ENCODE measurements around the gene LARGE1.

The LARGE1 gene

GRCh38 chr22:33397381-33397907 lies 522.8 kb downstream of the LARGE1 start:
- Histone ChIP-seq H3K4me2 (no peak overlapping the region), H3K27me3 (no peaks in the 10 kb centered on the region), H3K9me3 (peaks cover 7% of the 10 kb centered on the region; the same call in 1 of the 2 replicates), H3K9ac (no peak overlapping the region), H3K4me1 (peaks cover 14% of the 10 kb centered on the region; the same call in 1 of the 2 replicates), H3K27ac (no peak overlapping the region), H3K4me3 (no peak overlapping the region), H4K20me1 (no peaks in the 10 kb centered on the region), H3K36me3 (no peaks in the 10 kb centered on the region)
- no peak for TF ChIP-seq Cebpa-rat (IDR thresholded peaks at IDR 0.05)

DNA sequence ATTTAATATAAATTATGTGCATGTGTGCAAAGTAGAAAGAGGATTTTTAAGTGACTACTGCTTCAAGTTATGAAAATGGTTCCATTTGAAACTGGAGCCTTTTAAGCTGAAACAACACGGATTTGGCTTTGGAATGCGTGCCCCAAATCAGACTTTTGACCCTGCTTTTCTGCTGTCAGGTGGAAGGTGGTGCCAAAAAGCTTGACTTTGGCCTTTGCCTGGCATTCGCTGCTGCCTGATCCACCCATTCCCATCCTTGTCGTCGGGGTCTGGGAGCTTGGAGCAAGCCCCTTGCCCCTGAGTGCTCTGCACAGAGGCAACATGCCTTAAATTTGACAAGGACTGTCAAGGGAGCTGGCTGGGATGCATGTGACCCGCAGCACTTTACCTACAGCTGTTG lies 526.8 kb downstream of the LARGE1 start:
- Histone ChIP-seq H3K4me3 (no peak overlapping the region), H4K20me1 (no peaks in the 10 kb centered on the region), H3K27ac (no peak overlapping the region), H3K36me3 (no peaks in the 10 kb centered on the region), H3K4me1 (peaks cover 3% of the 10 kb centered on the region; the same call in 1 of the 2 replicates), H3K27me3 (no peaks in the 10 kb centered on the region), H3K9ac (no peak overlapping the region), H3K9me3 (no peaks in the 10 kb centered on the region), H3K4me2 (no peak overlapping the region)
- no peak for TF ChIP-seq Cebpa-rat (IDR thresholded peaks at IDR 0.05)

DNA sequence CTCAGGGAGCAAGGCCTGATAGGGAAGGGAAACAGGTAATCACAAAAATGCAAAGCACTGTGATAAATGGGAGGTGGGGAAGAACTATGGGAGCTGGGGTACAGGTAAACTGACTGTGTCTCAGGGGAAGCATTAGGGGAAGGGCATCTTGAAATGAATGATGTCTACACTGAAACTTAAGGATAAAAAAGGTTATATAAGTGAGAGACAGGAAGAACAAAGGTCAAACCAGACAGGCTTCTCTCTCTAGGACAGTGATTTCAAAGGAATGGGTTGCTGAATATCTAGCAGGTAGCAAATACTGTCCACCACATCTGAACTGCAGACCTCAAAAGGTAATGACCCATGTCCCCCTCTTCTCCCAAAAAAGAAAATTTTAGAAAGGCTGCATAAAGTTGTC lies 529.0 kb downstream of the LARGE1 start:
- Histone ChIP-seq H3K27me3 (no peaks in the 10 kb centered on the region), H3K9me3 (no peaks in the 10 kb centered on the region), H3K4me3 (no peak overlapping the region), H3K27ac (no peak overlapping the region), H4K20me1 (no peaks in the 10 kb centered on the region), H3K4me2 (no peak overlapping the region), H3K9ac (no peak overlapping the region), H3K4me1 (peaks cover 15% of the 10 kb centered on the region), H3K36me3 (no peaks in the 10 kb centered on the region)
- no peak for TF ChIP-seq Cebpa-rat (IDR thresholded peaks at IDR 0.05)

DNA sequence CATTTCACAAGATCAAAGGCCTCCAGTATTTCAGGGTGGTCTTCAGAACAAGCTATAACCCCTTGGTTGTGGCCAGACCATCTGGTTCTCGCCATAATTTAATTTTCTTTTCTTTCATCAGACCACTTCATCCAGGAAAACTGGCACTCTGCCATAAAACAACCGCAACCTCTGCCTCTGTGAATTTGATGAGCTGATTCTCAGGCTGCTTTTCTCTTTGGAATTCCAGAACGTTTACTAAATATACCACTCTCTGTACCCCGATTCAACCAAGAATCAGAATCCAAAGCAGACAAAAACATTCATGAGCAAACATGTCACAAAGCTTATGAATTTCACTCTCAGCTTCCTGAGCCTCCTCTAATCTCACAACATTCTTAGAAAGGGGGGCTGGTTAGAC lies 530.3 kb downstream of the LARGE1 start:
- H3K4me2 ChIP-seq, result no peak overlapping the region
- no peaks in the 10 kb centered on the region for H4K20me1 ChIP-seq
- no peak overlapping the region for H3K27ac ChIP-seq
- no peaks in the 10 kb centered on the region for H3K36me3 ChIP-seq
- H3K4me3 ChIP-seq, result no peak overlapping the region
- H3K9me3 ChIP-seq, result no peaks in the 10 kb centered on the region
- no peak for TF ChIP-seq Cebpa-rat (IDR thresholded peaks at IDR 0.05)
- peaks cover 15% of the 10 kb centered on the region for H3K4me1 ChIP-seq
- no peaks in the 10 kb centered on the region for H3K27me3 ChIP-seq
- H3K9ac ChIP-seq, result no peak overlapping the region

DNA sequence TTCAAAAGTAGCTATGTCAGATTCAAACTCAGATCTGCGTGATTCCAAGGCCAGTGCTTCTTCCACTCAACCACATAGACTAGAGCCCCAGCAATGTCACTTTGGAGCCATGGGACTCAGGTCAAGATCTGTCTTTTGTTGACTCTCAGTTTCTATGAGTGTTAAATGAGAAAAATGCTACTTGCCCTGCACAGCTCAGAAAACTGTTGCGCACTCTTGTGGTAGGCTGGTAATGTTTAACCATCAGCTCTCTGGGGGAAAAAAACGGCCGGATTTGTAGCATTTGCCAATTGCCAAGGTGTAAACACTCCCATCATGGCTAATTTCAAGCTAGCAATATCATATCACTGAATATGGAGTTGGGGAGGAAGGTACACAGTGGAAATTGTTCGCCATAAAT lies 534.0 kb downstream of the LARGE1 start:
- H3K9ac ChIP-seq, result no peak overlapping the region
- H3K27ac ChIP-seq, result no peak overlapping the region
- no peaks in the 10 kb centered on the region for H4K20me1 ChIP-seq
- no peak for TF ChIP-seq Cebpa-rat (IDR thresholded peaks at IDR 0.05)
- H3K27me3 ChIP-seq, result no peaks in the 10 kb centered on the region; the same call in 1 of the 2 replicates
- no peak overlapping the region for H3K4me3 ChIP-seq
- H3K36me3 ChIP-seq, result peaks cover 27% of the 10 kb centered on the region
- H3K9me3 ChIP-seq, result no peaks in the 10 kb centered on the region
- peaks cover 15% of the 10 kb centered on the region for H3K4me1 ChIP-seq
- H3K4me2 ChIP-seq, result no peak overlapping the region

- H3K4me1 ChIP-seq, result peaks cover 15% of the 10 kb centered on the region
- no peak overlapping the region for H3K9ac ChIP-seq
- H3K36me3 ChIP-seq, result peaks cover 33% of the 10 kb centered on the region
- H3K9me3 ChIP-seq, result no peaks in the 10 kb centered on the region
- TF ChIP-seq Cebpa-rat (IDR thresholded peaks at IDR 0.05), result no peak
- no peak overlapping the region for H3K4me3 ChIP-seq
- H3K27me3 ChIP-seq, result no peaks in the 10 kb centered on the region; the same call in 1 of the 2 replicates
- no peak overlapping the region for H3K4me2 ChIP-seq
- H3K27ac ChIP-seq, result no peak overlapping the region
- no peaks in the 10 kb centered on the region for H4K20me1 ChIP-seq
Observed at GRCh38 chr22:33385611-33386010, 534.7 kb downstream of the LARGE1 start.

DNA sequence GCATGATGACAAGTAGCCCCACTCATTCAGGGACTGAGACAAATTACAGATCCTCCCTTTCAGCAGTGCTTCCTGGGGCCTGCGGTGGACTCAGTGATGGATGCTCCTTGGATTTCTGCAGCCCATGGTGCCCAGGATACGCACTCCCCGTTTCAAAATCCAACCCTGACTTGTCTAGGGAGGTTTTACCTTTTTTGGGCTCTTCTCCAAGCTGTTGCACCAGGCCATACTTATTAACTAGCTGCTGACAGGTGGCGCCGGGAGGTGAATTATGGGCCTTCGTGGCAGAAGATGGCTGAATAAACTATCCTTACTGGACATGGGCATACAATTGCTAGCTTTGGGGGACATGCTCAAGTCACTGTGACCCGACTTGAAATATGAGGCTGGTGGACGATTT lies 537.8 kb downstream of the LARGE1 start:
- peaks cover 20% of the 10 kb centered on the region for H3K9me3 ChIP-seq
- H3K36me3 ChIP-seq, result peaks cover 50% of the 10 kb centered on the region
- H3K4me1 ChIP-seq, result peaks cover 2% of the 10 kb centered on the region
- no peaks in the 10 kb centered on the region for H4K20me1 ChIP-seq
- H3K4me3 ChIP-seq, result no peak overlapping the region
- no peak overlapping the region for H3K9ac ChIP-seq
- H3K27me3 ChIP-seq, result no peaks in the 10 kb centered on the region; the same call in 1 of the 2 replicates
- no peak overlapping the region for H3K4me2 ChIP-seq
- no peak for TF ChIP-seq Cebpa-rat (IDR thresholded peaks at IDR 0.05)
- H3K27ac ChIP-seq, result no peak overlapping the region

DNA sequence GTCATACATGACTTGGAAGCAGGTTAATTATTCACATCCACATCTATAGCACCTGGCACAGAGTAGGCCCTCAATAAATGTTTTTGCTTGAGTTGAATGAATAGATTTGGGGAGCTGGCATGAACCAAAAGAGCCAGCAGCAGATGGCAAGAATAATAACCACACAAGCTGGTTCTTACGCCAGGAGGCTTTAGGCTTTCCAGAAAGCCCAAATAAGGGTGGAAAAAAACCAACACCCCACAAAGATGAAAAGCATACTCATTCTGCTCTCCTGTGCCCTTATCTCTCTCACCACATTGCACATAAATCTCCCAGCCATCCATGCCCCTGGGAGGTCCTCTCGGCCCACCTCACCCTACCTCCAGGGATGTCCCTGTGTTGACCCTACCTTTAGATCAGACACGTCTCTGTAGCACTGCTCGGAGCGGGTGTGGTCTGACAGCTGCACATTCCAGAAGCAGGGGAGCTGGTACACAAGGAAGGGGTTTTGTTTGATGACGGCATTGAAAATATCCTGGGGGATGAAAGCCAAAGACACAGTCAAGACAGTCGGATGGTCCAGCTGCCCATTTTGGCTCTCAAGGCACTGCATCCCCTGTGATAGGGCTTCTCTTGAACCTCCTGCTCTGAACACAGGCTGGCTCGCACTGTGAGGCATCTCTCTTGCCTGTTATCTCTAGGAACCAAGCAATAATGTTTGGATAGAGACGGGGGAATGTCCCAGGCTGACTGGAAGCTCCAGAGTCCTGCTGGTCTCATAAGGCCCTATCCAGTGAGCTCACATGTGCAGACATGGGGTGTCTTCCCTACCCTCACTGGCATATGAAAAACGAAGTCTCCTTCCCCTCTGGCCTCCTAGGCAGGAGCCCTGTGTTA lies 538.5 kb downstream of the LARGE1 start:
- no peak overlapping the region for H3K4me2 ChIP-seq
- TF ChIP-seq Cebpa-rat (IDR thresholded peaks at IDR 0.05), result no peak
- H3K9ac ChIP-seq, result no peak overlapping the region
- no peak overlapping the region for H3K4me3 ChIP-seq
- no peaks in the 10 kb centered on the region; the same call in 1 of the 2 replicates for H3K27me3 ChIP-seq
- H3K9me3 ChIP-seq, result peaks cover 26% of the 10 kb centered on the region
- no peak overlapping the region for H3K27ac ChIP-seq
- peaks cover 50% of the 10 kb centered on the region for H3K36me3 ChIP-seq
- no peaks in the 10 kb centered on the region for H3K4me1 ChIP-seq
- no peaks in the 10 kb centered on the region for H4K20me1 ChIP-seq

DNA sequence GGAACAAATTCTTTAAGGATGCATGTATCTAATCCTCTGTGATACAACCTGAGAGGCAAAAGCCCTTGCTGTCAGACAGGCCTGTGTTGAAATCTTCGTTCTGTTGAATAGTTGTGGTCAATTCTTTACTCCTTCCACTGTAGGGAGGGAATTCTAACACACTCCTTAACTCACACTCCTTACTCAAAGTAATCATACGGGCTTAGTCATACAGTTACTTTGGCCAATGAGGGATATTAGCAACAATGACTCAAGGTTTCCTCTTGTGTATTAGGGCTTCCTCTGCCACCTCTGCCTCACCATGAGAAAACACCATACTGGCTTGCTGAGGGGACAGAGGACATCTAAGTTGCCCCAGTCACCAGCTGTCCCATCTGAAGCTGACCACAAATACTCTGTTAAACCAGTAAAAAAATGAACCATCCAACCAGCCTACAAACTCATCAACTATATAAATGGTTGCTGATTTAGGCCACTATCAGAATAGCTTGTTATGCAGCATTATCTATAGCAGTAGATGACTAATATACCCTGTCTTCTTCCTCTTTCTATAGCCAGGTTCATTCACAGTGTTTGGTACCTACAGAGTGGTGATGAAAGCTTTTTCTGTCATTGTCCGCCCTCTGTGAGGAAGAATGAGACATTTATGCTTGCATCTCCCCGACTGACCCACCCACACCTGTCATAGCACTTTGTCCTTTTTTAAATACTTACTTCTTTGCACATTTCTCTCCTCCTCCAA lies 539.3 kb downstream of the LARGE1 start:
- Histone ChIP-seq H3K4me2 (no peak overlapping the region), H3K27ac (no peak overlapping the region), H3K36me3 (peaks cover 50% of the 10 kb centered on the region), H3K9me3 (peaks cover 27% of the 10 kb centered on the region), H3K9ac (no peak overlapping the region), H3K4me1 (no peaks in the 10 kb centered on the region), H3K27me3 (no peaks in the 10 kb centered on the region; the same call in 1 of the 2 replicates), H3K4me3 (no peak overlapping the region), H4K20me1 (no peaks in the 10 kb centered on the region)
- no peak for TF ChIP-seq Cebpa-rat (IDR thresholded peaks at IDR 0.05)

DNA sequence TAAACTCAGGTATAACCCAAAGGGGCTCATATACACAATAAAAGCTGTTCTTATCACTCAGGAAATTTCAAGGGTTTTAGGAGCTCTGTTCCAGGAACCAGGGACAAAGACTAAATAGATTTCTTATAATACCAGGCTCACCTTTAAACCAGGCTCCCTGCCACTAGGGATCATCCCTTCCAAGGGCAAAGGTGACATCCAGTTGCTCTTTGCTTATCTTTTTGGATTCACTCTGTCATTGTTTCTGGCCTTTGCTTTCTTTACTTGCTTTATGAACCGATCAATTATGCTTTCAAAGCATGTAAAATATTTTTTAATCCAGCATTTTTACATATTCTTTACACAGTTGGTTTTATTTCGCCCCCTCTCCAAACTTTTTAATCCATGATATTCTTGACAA lies 540.4 kb downstream of the LARGE1 start:
- Histone ChIP-seq H3K9me3 (peaks cover 27% of the 10 kb centered on the region), H3K36me3 (peaks cover 50% of the 10 kb centered on the region), H4K20me1 (no peaks in the 10 kb centered on the region), H3K4me3 (no peak overlapping the region), H3K4me1 (no peaks in the 10 kb centered on the region), H3K9ac (no peak overlapping the region), H3K27ac (no peak overlapping the region), H3K4me2 (no peak overlapping the region), H3K27me3 (no peaks in the 10 kb centered on the region; the same call in 1 of the 2 replicates)
- no peak for TF ChIP-seq Cebpa-rat (IDR thresholded peaks at IDR 0.05)
